HepG2 (cell line): ENCODE results near the gene SDCCAG8. TPM values are rescaled to one million over a fixed set of nuclear protein-coding genes. Genes with fewer than 3 reads are reported as not detected.

Experiments used
- ATAC-seq: fragments of 200-7000 bp; cut with Tn5 transposase; 3 replicates; pipeline ENCODE4 v1.9.1; 2020; ENCODE audit warnings: mild to moderate bottlenecking, moderate library complexity
- BruUV-seq: library from RNA; stranded (reverse); fragments of 400-500 nt; replicated peaks from 2 replicates; lab custom pipeline; 2021; lab: Mats Ljungman, UMichigan
- CTCF ChIA-PET: fragments of 300-600 bp; formaldehyde crosslinking; extraction: SDS; loops from one replicate; lab custom pipeline; 2021; ENCODE audit warnings: low total read pairs, inconsistent platforms, low intra/inter-chr PET ratio; lab: Yijun Ruan, JAX
- POLR2A ChIA-PET: fragments of 350-600 bp; sonication (Branson Sonifier 250); formaldehyde crosslinking; loops from one replicate; lab custom pipeline; 2020; ENCODE audit warnings: antibody characterized with exemption, inconsistent platforms; lab: Yijun Ruan, JAX
- DNase-seq: peaks from one replicate; pipeline ENCODE4 v3.0.0-alpha.2; 2015; ENCODE audit warnings: low spot score
- FAIRE-seq: peaks from 3 replicates; lab custom pipeline; 2011; peaks lifted over from hg19 to GRCh38; lab: Jason Lieb, UNC
- H2AFZ ChIP-seq: one replicate; pipeline ENCODE4 v1.6.1; 2011; ENCODE audit warnings: low read length, inconsistent platforms
- H3K27ac ChIP-seq: fragments of 300-600 bp; 3 replicates; pipeline ENCODE4 v1.8.0; 2011; ENCODE audit warnings: mixed run types, mild to moderate bottlenecking, mixed read lengths, low read length, inconsistent platforms; ENCODE audit not compliant: insufficient read depth; ENCODE audit errors: extremely low read length
- H3K27me3 ChIP-seq, 2 experiments: fragments of 200-600 bp in 1 of 2; 2 replicates in 1 of 2; 3 replicates in 1 of 2; pipeline versions ENCODE4 v1.6.0 to v1.8.0; 2011; ENCODE audit warnings: low read length in 2 of 2, mild to moderate bottlenecking in 2 of 2, moderate library complexity in 2 of 2, inconsistent platforms in 1 of 2; ENCODE audit not compliant: insufficient read depth in 2 of 2, control insufficient read depth in 1 of 2
- H3K36me3 ChIP-seq, 2 experiments: fragments of 200-600 bp in 1 of 2; replicated peaks in 1 of 2; 2 replicates in 1 of 2; 3 replicates in 1 of 2; pipeline versions ENCODE4 v1.5.1 to v1.8.0; 2011; ENCODE audit warnings: low read length in 2 of 2, inconsistent platforms in 1 of 2; ENCODE audit not compliant: insufficient read depth in 2 of 2, control insufficient read depth in 1 of 2
- H3K4me1 ChIP-seq: 2 replicates; pipeline ENCODE4 v1.5.1; 2012; ENCODE audit warnings: low read length, inconsistent platforms; ENCODE audit not compliant: insufficient read depth
- H3K4me2 ChIP-seq: 2 replicates; pipeline ENCODE4 v1.6.0; 2011; ENCODE audit warnings: low read depth, low read length, inconsistent platforms
- H3K4me3 ChIP-seq, 3 experiments: fragments of 200-600 bp in 1 of 3; sonication (generic), shearing (Covaris generic) in 1 of 3; replicated peaks in 1 of 3; 2 replicates each; pipeline ENCODE4 v1.5.1; 2011 to 2016; ENCODE audit warnings: low read length in 3 of 3, inconsistent platforms in 2 of 3, low read depth in 2 of 3, mild to moderate bottlenecking in 2 of 3, control low read depth in 1 of 3, mixed read lengths in 1 of 3; ENCODE audit not compliant: insufficient read depth in 1 of 3
- H3K79me2 ChIP-seq: one replicate; pipeline ENCODE4 v1.6.1; 2011; ENCODE audit warnings: low read length, inconsistent platforms; ENCODE audit not compliant: insufficient read depth
- H3K9ac ChIP-seq: 2 replicates; pipeline ENCODE4 v1.6.0; 2011; ENCODE audit warnings: mild to moderate bottlenecking, low read depth, low read length, inconsistent platforms; ENCODE audit not compliant: insufficient read depth
- H3K9me3 ChIP-seq: 2 replicates; pipeline ENCODE4 v1.5.1; 2012; ENCODE audit warnings: mild to moderate bottlenecking, low read length
- H4K20me1 ChIP-seq: 2 replicates; pipeline ENCODE4 v1.6.0; 2011; ENCODE audit warnings: inconsistent platforms, mild to moderate bottlenecking, low read length, moderate library complexity; ENCODE audit not compliant: insufficient read depth
- ATM ChIP-seq: fragments of 450-650 bp; IDR thresholded peaks from 2 replicates; pipeline ENCODE4 v1.7.1; 2017; ENCODE audit warnings: mild to moderate bottlenecking, borderline replicate concordance
- HOXA7 ChIP-seq: sonication (generic); formaldehyde crosslinking; IDR thresholded peaks from 2 replicates; pipeline ENCODE4 v1.8.1; 2022; ENCODE audit warnings: mild to moderate bottlenecking, missing genetic modification reagents, moderate library complexity
- KAT7 ChIP-seq: IDR thresholded peaks from 2 replicates; pipeline ENCODE4 v1.6.1; 2018; ENCODE audit warnings: borderline replicate concordance, missing compliant biosample characterization
- KLF12 ChIP-seq: sonication (generic); formaldehyde crosslinking; IDR thresholded peaks from 2 replicates; pipeline ENCODE4 v1.4.0; 2020; ENCODE audit warnings: missing genetic modification reagents, borderline replicate concordance
- PITX1 ChIP-seq: sonication (generic); formaldehyde crosslinking; IDR thresholded peaks from 2 replicates; pipeline ENCODE4 v1.5.1; 2020; ENCODE audit warnings: mild to moderate bottlenecking, missing genetic modification reagents
- RBAK ChIP-seq: sonication (generic); formaldehyde crosslinking; IDR thresholded peaks from 2 replicates; pipeline ENCODE4 v1.5.1; 2020; ENCODE audit warnings: mild to moderate bottlenecking, missing genetic modification reagents
- SNRNP70 ChIP-seq: fragments of 200-400 bp; formaldehyde crosslinking; IDR thresholded peaks from 2 replicates; pipeline ENCODE4 v1.6.1; 2017; ENCODE audit warnings: mild to moderate bottlenecking, low read depth, low read length, moderate library complexity
- STAT6 ChIP-seq: sonication (generic); formaldehyde crosslinking; IDR thresholded peaks from 2 replicates; pipeline ENCODE4 v1.4.0; 2020; ENCODE audit warnings: missing genetic modification reagents, mild to moderate bottlenecking, borderline replicate concordance
- ZKSCAN1 ChIP-seq: fragments of 150-350 bp; IDR thresholded peaks from 2 replicates; pipeline ENCODE4 v1.6.1; 2014; ENCODE audit warnings: low read length
- ZNF687 ChIP-seq: sonication (generic); formaldehyde crosslinking; IDR thresholded peaks from 2 replicates; pipeline ENCODE4 v1.5.1; 2020; ENCODE audit warnings: mild to moderate bottlenecking, missing genetic modification reagents, moderate library complexity
- ZNF720 ChIP-seq: sonication (generic); formaldehyde crosslinking; IDR thresholded peaks from 2 replicates; pipeline ENCODE4 v1.4.0; 2020; ENCODE audit warnings: missing genetic modification reagents
- WGBS: methylation state at CpG from one replicate; pipeline ENCODE4 v1.1.6; 2017; ENCODE audit warnings: low lambda C conversion rate; 5-methylcytosine and 5-hydroxymethylcytosine counted together
- in situ Hi-C: cut with HindIII; loops from 2 replicates; pipeline ENCODE4 v1.10.0; 2017; ENCODE audit warnings: low pct_unique_long_range_greater_than_20kb; ENCODE audit not compliant: extremely low pct_ligation_motif_present
- intact Hi-C: fragments of 100-400 bp; cut with micrococcal nuclease; formaldehyde crosslinking; loops from one replicate; pipeline ENCODE4 v1.10.0; 2022; ENCODE audit not compliant: unreplicated experiment
- polyA plus RNA-seq, 8 experiments: library from polyadenylated mRNA; depleted of rRNA in 3 of 8; stranded (reverse) in 7 of 8; unstranded in 1 of 8; fragments of >200 nt; fragmentation: Illumina TruSeq in 4 of 8; extraction: Trizol in 4 of 8; gene quantifications; 2 replicates each; pipeline versions ENCODE4 v1.2.1 to v1.2.3, GENCODE V29; 2011 to 2016; ENCODE audit warnings: low read depth in 4 of 8, missing spikeins in 1 of 8, mixed read lengths in 1 of 8; ENCODE audit not compliant: insufficient read depth in 1 of 8
- total RNA-seq, 5 experiments: library from RNA; depleted of rRNA; stranded (reverse); fragments of >200 nt; fragmentation: Illumina TruSeq; extraction: Trizol; gene quantifications; 2 replicates each; pipeline ENCODE4 v1.2.3, GENCODE V29; 2016; ENCODE audit warnings: low read depth in 1 of 5

The SDCCAG8 gene
- total and polyA plus RNA-seq, 2 of the 13 experiments (the other 11 are each of a cell fraction or from before 2014, with no cell fraction given): 9.5 to 13.4 TPM

- intact Hi-C loops: loop anchor here (5.0 kb wide), 1 partner anchor 1190 kb away; no protein-coding TSS in a partner anchor
- FAIRE-seq (no peak), ATAC-seq (no peak), DNase-seq (no peak)
- Histone ChIP-seq H3K9ac (0 out of 2 replicates have a peak overlapping the region, but pooled peaks have one; percentile 82), H3K9me3 (no peaks in the 10 kb centered on the region), H3K27ac (no peak overlapping the region), H4K20me1 (peaks cover 10% of the 10 kb centered on the region), H2AFZ (no peak overlapping the region), H3K4me3 (no peak overlapping the region; a peak in 2 of 6 replicates), H3K79me2 (peaks cover 36% of the 10 kb centered on the region), H3K36me3 (no peaks in the 10 kb centered on the region), H3K4me2 (peak overlapping the region; percentile 87), H3K27me3 (no peaks in the 10 kb centered on the region; a peak in 1 of 5 replicates), H3K4me1 (peaks cover 22% of the 10 kb centered on the region; the same call in 1 of the 2 replicates)
- WGBS: 100% methylated on average over 1 of the region's 1 CpG
- TF ChIP-seq ZNF687 (CRISPR knock-in tag) (no peak), ZKSCAN1 (peak; percentile 99)
- ChIA-PET POLR2A (no interaction called here), CTCF (no interaction called here)
- no TSS peak for BruUV-seq
- in situ Hi-C loops: no loop called here
These were observed 1.3 kb downstream of the SDCCAG8 start for GRCh38 chr1:243257189-243257588.

- 96% methylated on average over 7 of the region's 7 CpGs for WGBS
- TF ChIP-seq STAT6 (CRISPR knock-in tag): no peak
- TF ChIP-seq SNRNP70: no peak
- TF ChIP-seq RBAK (CRISPR knock-in tag): no peak
- no peak for TF ChIP-seq KAT7 (CRISPR knock-in tag)
- TF ChIP-seq HOXA7 (CRISPR knock-in tag): no peak
- no peak for TF ChIP-seq ZNF720 (CRISPR knock-in tag)
- no peak for TF ChIP-seq ATM
- no peak for TF ChIP-seq KLF12 (CRISPR knock-in tag)
- no peak for TF ChIP-seq PITX1 (CRISPR knock-in tag)
- no peak overlapping the region for H3K9ac ChIP-seq
- H3K4me2 ChIP-seq: no peak overlapping the region
- POLR2A ChIA-PET: no interaction called here
- no peak for FAIRE-seq
- BruUV-seq: no TSS peak
- H3K9me3 ChIP-seq: no peaks in the 10 kb centered on the region
- ATAC-seq: no peak
- CTCF ChIA-PET: no interaction called here
- 0 out of 2 replicates have a peak, but pooled peaks cover 1% of the 10 kb centered on the region for H4K20me1 ChIP-seq
- no peak for DNase-seq
- H3K4me3 ChIP-seq: no peak overlapping the region
- peaks cover 21% of the 10 kb centered on the region for H3K79me2 ChIP-seq
- H3K27ac ChIP-seq: no peak overlapping the region
- no peak overlapping the region for H2AFZ ChIP-seq
- intact Hi-C loops: loop anchor here (5.0 kb wide), 1 partner anchor 1189 kb away; no protein-coding TSS in a partner anchor
- in situ Hi-C loops: no loop called here
- H3K36me3 ChIP-seq: no peaks in the 10 kb centered on the region
- H3K4me1 ChIP-seq: peaks cover 13% of the 10 kb centered on the region; the same call in 1 of the 2 replicates
- H3K27me3 ChIP-seq: no peaks in the 10 kb centered on the region; a peak in 1 of 5 replicates
These were observed 2.9 kb downstream of the SDCCAG8 start for GRCh38 chr1:243258731-243259130.
